Endothelial cell of umbilical vein (primary cell): ENCODE measurements around the gene KRTAP10-2. TPM values are rescaled to one million over a fixed set of nuclear protein-coding genes. Genes with fewer than 3 reads are reported as not detected.

Experiments
- BruUV-seq: library from RNA; stranded (reverse); fragments of 400-500 nt; replicated peaks from 2 replicates; lab custom pipeline; 2021; lab: Mats Ljungman, UMichigan
- CTCF ChIA-PET: fragments of 300-600, 350-600 bp; sonication (Branson Sonifier 250); formaldehyde crosslinking; loops from one replicate; lab custom pipeline; 2021; ENCODE audit warnings: antibody characterized with exemption, inconsistent platforms; lab: Charles Lee
- POLR2A ChIA-PET: fragments of 300-600, 350-600 bp; sonication (Branson Sonifier 250); formaldehyde crosslinking; loops from one replicate; lab custom pipeline; 2021; ENCODE audit warnings: antibody characterized with exemption, inconsistent platforms; lab: Charles Lee
- DNase-seq: peaks from one replicate; pipeline ENCODE4 v3.0.0-alpha.2; 2011; ENCODE audit warnings: low read depth, low spot score
- FAIRE-seq: peaks from 2 replicates; lab custom pipeline; 2011; peaks lifted over from hg19 to GRCh38; lab: Jason Lieb, UNC
- H2AFZ ChIP-seq: 2 replicates; pipeline ENCODE4 v1.6.0; 2012; ENCODE audit warnings: low read depth, low read length, control low read depth, inconsistent platforms
- H3K27ac ChIP-seq: 2 replicates; pipeline ENCODE4 v1.5.1; 2011; ENCODE audit warnings: low read depth, mild to moderate bottlenecking, control low read depth, low read length, moderate library complexity; ENCODE audit not compliant: insufficient read depth
- H3K27me3 ChIP-seq, 2 experiments: 2 replicates each; pipeline versions ENCODE4 v1.6.0 to v1.6.1; 2011; ENCODE audit warnings: low read length in 2 of 2, mixed read lengths in 1 of 2; ENCODE audit not compliant: control insufficient read depth in 2 of 2, insufficient read depth in 2 of 2
- H3K36me3 ChIP-seq, 2 experiments: 2 replicates in 1 of 2; 3 replicates in 1 of 2; pipeline ENCODE4 v1.5.1; 2011; ENCODE audit warnings: low read length in 2 of 2, mild to moderate bottlenecking in 1 of 2, moderate library complexity in 1 of 2; ENCODE audit not compliant: control insufficient read depth in 2 of 2, insufficient read depth in 2 of 2; ENCODE audit errors: extremely low read depth in 1 of 2
- H3K4me1 ChIP-seq: 3 replicates; pipeline ENCODE4 v1.5.1; 2011; ENCODE audit warnings: mild to moderate bottlenecking, low read length; ENCODE audit not compliant: control insufficient read depth, insufficient read depth; ENCODE audit errors: extremely low read depth
- H3K4me2 ChIP-seq: 2 replicates; pipeline ENCODE4 v1.6.1; 2011; ENCODE audit warnings: low read length, control low read depth, mixed read lengths; ENCODE audit not compliant: insufficient read depth
- H3K4me3 ChIP-seq, 3 experiments: fragments of 200-600 bp in 1 of 3; sonication (generic), shearing (Covaris generic) in 1 of 3; replicated peaks in 1 of 3; 2 replicates each; pipeline ENCODE4 v1.5.1; 2011 to 2016; ENCODE audit warnings: control low read depth in 3 of 3, low read length in 3 of 3, mild to moderate bottlenecking in 2 of 3, inconsistent platforms in 1 of 3, low read depth in 1 of 3, moderate library complexity in 1 of 3; ENCODE audit not compliant: insufficient read depth in 1 of 3
- H3K79me2 ChIP-seq: 2 replicates; pipeline ENCODE4 v1.6.0; 2012; ENCODE audit warnings: low read length, inconsistent platforms; ENCODE audit not compliant: control insufficient read depth, insufficient read depth
- H3K9ac ChIP-seq: replicated peaks from 2 replicates; pipeline ENCODE3; 2011; ENCODE audit warnings: low read length, control low read depth; ENCODE audit not compliant: insufficient read depth; ENCODE audit errors: extremely low read depth
- H3K9me1 ChIP-seq: replicated peaks from 3 replicates; pipeline ENCODE4 v1.6.0; 2011; ENCODE audit warnings: mild to moderate bottlenecking, low read length; ENCODE audit not compliant: control insufficient read depth, insufficient read depth; ENCODE audit errors: extremely low read depth
- H3K9me3 ChIP-seq: replicated peaks from 2 replicates; pipeline ENCODE4 v1.5.1; 2012; ENCODE audit warnings: low read length, inconsistent platforms; ENCODE audit not compliant: control insufficient read depth, insufficient read depth
- H4K20me1 ChIP-seq: replicated peaks from 2 replicates; pipeline ENCODE3; 2011; ENCODE audit warnings: mild to moderate bottlenecking, low read length; ENCODE audit not compliant: control insufficient read depth, insufficient read depth; ENCODE audit errors: extremely low read depth
- CTCF ChIP-seq, 2 donors: IDR thresholded peaks; 1 replicate in 1 of 2; 2 replicates in 1 of 2; pipeline ENCODE4 v1.5.1; 2011; ENCODE audit warnings: low read length in 2 of 2, mild to moderate bottlenecking in 2 of 2, moderate library complexity in 2 of 2, control low read depth in 1 of 2, inconsistent platforms in 1 of 2, low read depth in 1 of 2; ENCODE audit not compliant: insufficient read depth in 1 of 2; ENCODE audit errors: extremely low read depth in 1 of 2
- FOS ChIP-seq: IDR thresholded peaks from 2 replicates; pipeline ENCODE4 v1.6.1; 2011; ENCODE audit warnings: mild to moderate bottlenecking, low read length, moderate library complexity, borderline replicate concordance; ENCODE audit not compliant: insufficient read depth
- GATA2 ChIP-seq: IDR thresholded peaks from 2 replicates; pipeline ENCODE4 v1.7.0; 2011; ENCODE audit warnings: low read depth, mild to moderate bottlenecking, moderate library complexity, mixed read lengths, low read length; ENCODE audit not compliant: insufficient read length, insufficient read depth
- JUN ChIP-seq: IDR thresholded peaks from 2 replicates; pipeline ENCODE4 v1.6.1; 2011; ENCODE audit warnings: borderline replicate concordance, low read depth; ENCODE audit not compliant: insufficient read length, insufficient read depth
- MAX ChIP-seq: IDR thresholded peaks from 2 replicates; pipeline ENCODE4 v1.6.1; 2011; ENCODE audit not compliant: insufficient read depth, insufficient read length
- MYC ChIP-seq: IDR thresholded peaks from one replicate; pipeline ENCODE4 v1.6.1; 2011; ENCODE audit warnings: mild to moderate bottlenecking, low read depth, low read length
- POLR2AphosphoS5 ChIP-seq: IDR thresholded peaks from 2 replicates; pipeline ENCODE4 v1.6.1; 2012; ENCODE audit warnings: low read depth, mild to moderate bottlenecking, control low read depth, low read length, moderate library complexity; ENCODE audit not compliant: insufficient read depth
- dilution Hi-C: fragments of 300-500 bp; cut with MboI; formaldehyde crosslinking; loops from one replicate; pipeline ENCODE4 v1.15.0; 2019; ENCODE audit warnings: low sequenced_read_pairs; ENCODE audit not compliant: extremely low pct_ligation_motif_present
- intact Hi-C: fragments of 100-400 bp; cut with micrococcal nuclease; formaldehyde crosslinking; loops from one replicate; pipeline ENCODE4 v1.10.0; 2022
- polyA plus RNA-seq, 4 experiments: library from polyadenylated mRNA; depleted of rRNA in 3 of 4; stranded (reverse) in 3 of 4; unstranded in 1 of 4; fragments of >200 nt; gene quantifications; 2 replicates each; pipeline versions ENCODE4 v1.2.1 to v1.2.3, GENCODE V29; 2011 to 2012; ENCODE audit warnings: missing spikeins in 1 of 4
- total RNA-seq: library from RNA; stranded (reverse); gene quantifications from 2 replicates; pipeline ENCODE4 v1.2.3, GENCODE V29; 2021

The KRTAP10-2 gene
- total and polyA plus RNA-seq, 2 donors (not counting 3 experiments of a cell fraction or from before 2014, with no cell fraction given) = not detected

DNA sequence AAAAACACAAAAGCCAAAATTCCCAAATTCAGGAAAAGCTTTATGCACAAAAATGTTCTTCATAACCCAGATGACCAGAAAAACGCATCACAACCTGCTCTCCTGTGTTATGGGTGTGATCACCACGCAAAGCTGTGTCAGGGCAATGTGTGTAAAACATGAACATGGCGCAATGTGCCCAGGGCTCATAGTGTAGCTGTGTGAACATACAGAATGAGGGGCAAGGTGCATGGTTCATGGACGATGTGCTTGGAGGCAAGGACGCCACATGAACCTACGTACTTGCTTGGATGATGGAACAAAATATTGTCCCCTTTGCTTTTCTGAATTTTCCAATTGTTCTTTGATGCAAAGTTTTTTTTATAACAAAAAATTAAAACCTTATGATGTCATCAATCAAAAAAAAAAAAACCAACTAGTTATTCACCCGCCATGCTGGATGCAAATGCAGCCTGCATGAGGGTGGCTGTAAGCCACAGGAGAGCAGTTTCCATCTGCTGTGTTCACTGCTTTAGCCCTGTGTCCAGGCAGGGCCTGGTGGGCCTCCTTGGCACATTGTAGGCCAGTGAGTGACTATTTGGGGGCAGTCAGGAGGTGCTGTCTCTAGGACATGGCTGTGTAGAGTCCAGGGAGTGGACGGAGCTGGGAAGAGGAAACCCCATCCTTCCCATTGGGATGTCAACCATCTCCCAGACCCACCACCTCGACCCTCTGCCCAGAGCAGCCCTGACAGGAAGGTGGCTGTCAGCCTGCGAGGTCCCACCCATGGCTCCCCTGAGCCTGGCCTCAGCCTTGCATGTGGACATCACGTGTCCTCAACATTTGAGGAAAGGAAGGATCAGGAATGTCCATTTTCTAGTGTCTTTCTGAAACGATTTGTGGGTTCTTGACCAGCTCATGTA, 25.0 kb downstream of the KRTAP10-2 start:
- Histone ChIP-seq H3K4me1 (no peaks in the 10 kb centered on the region), H3K9me1 (no peaks in the 10 kb centered on the region), H3K27ac (no peak overlapping the region), H3K9me3 (no peaks in the 10 kb centered on the region), H3K79me2 (no peaks in the 10 kb centered on the region), H2AFZ (no peak overlapping the region), H3K27me3 (no peaks in the 10 kb centered on the region), H4K20me1 (no peaks in the 10 kb centered on the region), H3K9ac (no peak overlapping the region), H3K4me2 (no peak overlapping the region), H3K36me3 (no peaks in the 10 kb centered on the region), H3K4me3 (no peak overlapping the region)
- no TSS peak for BruUV-seq
- CTCF ChIA-PET = no interaction called here
- dilution Hi-C loops = no loop called here
- no peak for DNase-seq
- POLR2A ChIA-PET = no interaction called here
- intact Hi-C loops = no loop called here
- no peak for FAIRE-seq
- no peak for TF ChIP-seq GATA2
- no peak for TF ChIP-seq POLR2AphosphoS5
- no peak for TF ChIP-seq FOS
- no peak for TF ChIP-seq MYC
- TF ChIP-seq MAX = no peak
- TF ChIP-seq JUN = no peak
- TF ChIP-seq CTCF (IDR thresholded peaks at IDR 0.05; ENCODE audit: extremely low read depth in 1 of 2, insufficient read depth in 1 of 2, low read depth in 1 of 2, low read length in 2 of 2) = no peak
